Fibroblast of upper back skin (primary cell): ENCODE results near the gene ZNF750.
A peak's percentile ranks its signal among the peaks of the same experiment; 100 is the strongest.

ENCODE experiments used
- DNase-seq: peaks from one replicate; pipeline ENCODE4 v3.0.0-alpha.2; 2013

Gene ZNF750

GRCh38 chr17:82839617-82840292 is at the start of gene ZNF750:
ZNF750 (minus strand) TSS chr17:82840022; CDS start chr17:82832454, 7,568 bp downstream.
- DNase-seq, result no peak

DNA sequence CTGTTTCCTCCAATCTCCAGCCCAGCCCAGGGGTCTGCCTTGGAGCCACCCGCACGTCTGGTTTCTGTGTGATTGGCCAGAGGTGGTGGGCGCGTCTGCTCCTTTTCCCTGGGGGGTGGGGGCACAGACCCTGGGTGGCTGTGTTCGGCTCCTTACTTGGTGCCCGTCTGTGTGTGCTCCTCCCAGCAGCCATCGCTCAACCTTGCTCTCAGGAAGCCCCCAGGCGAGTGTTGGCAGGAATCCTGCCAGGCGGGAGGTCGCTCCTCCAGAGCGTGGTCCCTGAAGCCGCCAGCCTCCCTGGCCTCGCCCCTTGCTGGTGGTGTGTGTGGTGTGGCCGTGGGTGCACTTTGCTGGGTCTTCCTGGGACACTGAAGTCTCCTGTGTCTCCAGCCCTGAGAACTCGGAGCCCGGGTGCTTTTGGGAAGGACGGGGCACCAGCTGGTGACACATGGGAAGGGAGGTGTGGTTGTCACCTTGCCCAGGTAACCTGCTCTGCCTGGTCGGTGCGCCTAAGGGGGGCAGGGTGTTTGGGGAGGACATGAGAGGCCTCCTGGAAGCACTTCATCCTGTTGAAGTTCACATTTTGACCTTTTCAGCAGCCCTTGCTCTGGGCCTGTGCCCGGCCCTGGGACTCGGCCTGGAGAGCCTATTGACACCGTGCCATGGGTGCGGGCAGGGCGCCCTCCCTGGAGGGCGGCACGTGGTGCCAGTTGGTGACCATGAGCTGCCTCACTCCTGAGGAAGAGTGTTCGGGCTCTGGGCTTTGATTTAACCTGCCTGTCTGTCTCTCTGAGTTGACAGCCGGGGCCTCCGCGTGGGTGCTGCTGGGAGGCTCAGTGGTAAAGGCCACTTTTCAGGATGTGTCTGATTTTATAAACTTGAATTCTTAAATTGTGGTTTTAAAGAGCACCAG is 49.0 kb upstream of the ZNF750 start:
- DNase-seq, result no peak

GRCh38 chr17:82887255-82888164 is 47.7 kb upstream of the ZNF750 start:
- DNase-seq, result peak; percentile 34

- no peak for DNase-seq
Observed at GRCh38 chr17:82884970-82885353, 45.1 kb upstream of the ZNF750 start.

DNA sequence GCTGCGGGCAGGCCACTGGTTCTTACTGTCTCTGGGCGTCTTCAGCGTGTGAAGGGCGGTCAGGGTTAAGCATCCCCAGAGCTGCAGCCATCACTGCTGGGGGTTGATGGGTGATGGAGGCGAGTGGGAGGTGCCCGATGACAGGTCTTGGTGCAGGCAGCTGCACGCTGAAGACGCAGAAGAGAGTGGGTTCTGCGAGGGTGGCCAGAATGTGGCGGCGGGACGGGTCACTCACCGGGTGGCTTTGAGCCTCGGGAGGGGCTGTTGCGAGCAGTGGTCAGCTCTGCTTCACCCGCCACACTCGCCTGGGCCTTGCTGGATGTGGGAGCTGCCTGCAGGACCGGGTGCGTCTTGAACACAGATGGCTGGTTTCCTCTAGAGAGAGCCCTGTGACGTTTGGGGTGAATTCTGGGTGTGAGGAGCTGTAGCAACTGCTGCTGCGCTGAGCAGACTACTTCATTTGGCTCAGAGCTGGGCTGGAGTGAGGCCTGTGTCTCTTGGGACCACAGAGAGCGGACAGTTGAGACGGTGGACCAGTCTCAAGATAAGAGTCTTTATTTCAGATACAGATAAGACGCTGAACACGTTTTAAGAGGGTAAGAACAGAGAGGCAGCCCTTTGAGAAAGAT is 44.6 kb upstream of the ZNF750 start:
- DNase-seq, result no peak

- DNase-seq, result no peak
Observed at GRCh38 chr17:82883419-82884031, 43.7 kb upstream of the ZNF750 start.

GRCh38 chr17:82882715-82883418 is 43.0 kb upstream of the ZNF750 start:
- DNase-seq, result no peak

- DNase-seq, result no peak
Observed at GRCh38 chr17:82881900-82882714, 42.3 kb upstream of the ZNF750 start.

- no peak for DNase-seq
Observed at GRCh38 chr17:82881324-82881823, 41.6 kb upstream of the ZNF750 start.

GRCh38 chr17:82880620-82881323 is 41.0 kb upstream of the ZNF750 start:
- no peak for DNase-seq

- DNase-seq, result no peak
Observed at GRCh38 chr17:82879241-82879640, 39.4 kb upstream of the ZNF750 start.

DNA sequence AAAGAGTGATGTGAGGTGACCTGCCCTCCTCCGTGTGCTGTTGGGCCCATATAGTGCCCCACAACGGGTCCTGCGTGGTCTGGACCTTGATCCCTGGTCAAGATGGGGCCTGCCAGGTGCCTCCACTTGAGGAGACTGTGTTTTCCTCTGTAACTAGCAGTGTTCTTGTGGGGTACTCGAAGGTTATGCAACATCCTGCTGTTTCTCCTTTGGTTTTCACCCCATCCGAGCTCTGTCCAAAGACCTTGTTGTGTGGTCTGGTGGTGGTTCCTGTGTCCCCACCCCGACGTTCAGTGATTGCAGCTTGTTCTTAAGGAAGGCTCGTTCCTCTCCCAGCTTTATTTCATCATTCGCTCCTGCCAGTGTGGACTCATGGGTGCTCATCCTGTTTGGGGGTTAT is 38.7 kb upstream of the ZNF750 start:
- no peak for DNase-seq

DNA sequence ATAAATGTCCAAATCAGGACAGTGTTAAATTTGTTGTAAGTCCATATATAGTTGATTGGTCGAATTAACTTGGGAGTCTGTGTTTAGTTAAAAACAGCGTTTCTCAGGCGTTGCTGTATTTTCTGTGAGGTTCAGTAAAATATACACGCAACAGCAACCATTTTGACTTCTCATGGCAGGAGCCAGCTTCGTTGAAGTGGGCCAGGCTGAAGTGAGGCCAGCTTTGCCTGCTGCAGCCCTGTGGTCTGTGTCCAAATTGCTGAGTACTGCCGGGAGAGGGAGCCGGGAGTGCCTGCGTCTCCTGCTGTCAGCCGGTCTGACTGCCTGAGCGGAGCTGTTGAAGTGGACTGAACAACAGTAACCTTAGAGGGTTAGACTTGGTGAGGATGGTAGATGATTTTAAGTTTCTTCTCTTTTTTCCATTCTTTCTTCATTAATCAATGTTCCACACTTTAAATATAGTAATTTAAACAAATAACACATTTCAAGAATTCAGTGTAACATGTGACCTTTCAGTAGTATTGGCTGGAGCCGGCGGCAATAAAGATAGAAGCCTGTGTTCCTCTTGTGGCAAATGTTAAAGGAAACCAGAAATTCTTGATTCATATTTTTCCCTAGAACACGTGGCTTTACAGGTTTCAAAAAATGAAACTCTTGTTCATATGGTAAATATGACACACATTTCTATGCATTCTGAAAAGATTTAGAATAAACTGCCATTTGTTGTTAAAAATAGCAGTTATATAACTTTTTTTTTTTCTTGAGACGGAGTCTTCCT is 37.0 kb upstream of the ZNF750 start:
- DNase-seq, result peak; percentile 63

DNA sequence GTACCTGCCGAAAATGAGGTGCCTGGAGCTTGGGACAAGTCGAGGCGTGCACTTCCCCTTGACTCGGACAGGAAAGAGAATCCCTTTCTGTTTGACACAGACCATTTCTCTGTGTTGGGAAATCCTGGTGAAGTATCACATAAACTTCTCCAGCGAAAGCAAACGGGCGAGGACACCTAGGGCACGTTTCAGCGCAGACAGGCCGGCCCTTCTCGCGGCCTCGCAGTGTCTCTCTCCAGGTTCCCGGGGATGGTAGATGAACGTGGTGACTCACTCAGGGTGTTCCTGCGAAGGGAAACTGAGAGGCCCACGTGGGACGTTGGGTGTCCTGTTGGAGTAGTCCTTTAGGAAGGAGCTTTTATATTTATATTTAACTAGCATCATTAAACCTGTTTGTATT is 36.3 kb upstream of the ZNF750 start:
- no peak for DNase-seq

- no peak for DNase-seq
Observed at GRCh38 chr17:82875407-82875856, 35.6 kb upstream of the ZNF750 start.

DNA sequence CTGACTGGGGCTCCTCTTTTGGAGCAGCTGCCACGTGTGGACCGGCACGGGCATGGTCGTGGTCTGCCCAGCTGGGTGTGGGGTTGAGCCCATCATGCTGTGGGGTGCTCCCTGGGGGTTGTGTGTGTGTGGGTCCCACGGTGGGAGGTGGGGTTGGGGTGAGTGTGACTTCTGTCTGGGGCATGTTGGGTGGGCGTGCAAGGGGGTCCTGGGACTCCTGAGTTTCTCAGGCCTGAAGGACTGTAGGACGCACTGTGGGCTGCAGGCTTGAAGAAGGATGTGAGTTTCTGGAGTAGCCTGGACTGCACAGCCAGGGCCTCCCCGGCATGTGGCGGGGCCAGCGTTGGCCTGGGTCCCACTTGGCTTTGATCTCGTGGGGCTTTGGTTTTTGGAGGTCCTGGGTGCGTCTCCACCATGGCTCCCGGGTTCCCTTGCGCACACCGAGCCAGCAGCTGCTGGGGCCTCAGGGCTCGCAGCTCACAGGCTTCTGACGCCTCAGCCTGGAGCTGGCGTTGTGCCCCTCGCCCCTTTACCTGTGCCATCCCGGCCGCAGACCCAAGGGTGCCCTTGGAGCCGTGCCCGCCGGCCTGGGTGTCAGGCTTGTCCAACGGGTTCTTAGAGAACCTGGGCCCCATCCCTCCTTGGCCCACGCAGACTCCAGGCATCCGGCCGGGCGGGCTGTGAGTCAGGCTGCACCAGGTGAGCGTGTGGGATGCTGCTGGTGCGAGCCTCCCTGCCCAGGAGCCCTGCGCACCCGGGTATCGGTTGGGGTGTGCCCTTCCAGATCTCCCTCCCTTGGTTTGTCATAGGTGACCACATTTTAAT is 34.4 kb upstream of the ZNF750 start:
- no peak for DNase-seq

- no peak for DNase-seq
Observed at GRCh38 chr17:82873521-82873920, 33.7 kb upstream of the ZNF750 start.
